NCI-H82 treated with DMSO at 0.1 percent for 48 hours (cell line): ENCODE data around the gene RBM10.

Source experiments
- DNase-seq: peaks from one replicate; lab custom pipeline; 2025; ENCODE audit not compliant: unreplicated experiment; lab: John Stamatoyannopoulos, UW

Gene RBM10

DNA sequence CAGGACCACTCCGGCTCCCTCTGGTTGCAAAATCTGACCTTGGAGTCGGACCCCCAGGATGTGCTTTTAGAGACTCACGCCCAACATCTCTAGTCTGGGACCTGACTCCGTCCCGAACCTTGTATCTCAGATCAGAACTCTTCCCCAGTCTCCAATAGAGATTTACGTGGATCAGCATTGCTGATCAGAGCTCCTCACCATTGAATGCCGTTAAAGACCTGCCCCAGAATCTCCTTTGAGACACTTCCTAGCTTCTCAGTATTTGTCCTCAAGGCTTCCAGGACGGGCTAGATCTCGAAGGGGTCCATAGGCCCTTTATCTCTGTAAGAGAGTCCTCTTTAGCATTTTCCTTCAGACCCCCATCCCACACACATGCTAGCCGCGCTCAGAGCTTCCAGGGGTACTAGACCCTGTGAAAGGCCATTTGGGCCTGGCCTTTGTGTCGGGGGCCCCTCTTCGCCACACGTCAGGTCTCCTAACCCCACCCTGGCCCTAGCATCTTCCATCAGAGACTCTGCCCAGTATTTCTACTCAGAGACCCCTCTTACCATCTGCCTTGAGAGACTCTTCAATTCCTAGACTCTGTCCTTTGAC is 49.3 kb downstream of the RBM10 start:
- no peak for DNase-seq

GRCh38 chrX:47196098-47196497 is 51.1 kb downstream of the RBM10 start:
- no peak for DNase-seq

GRCh38 chrX:47197526-47197925 is 52.5 kb downstream of the RBM10 start:
- no peak for DNase-seq

DNA sequence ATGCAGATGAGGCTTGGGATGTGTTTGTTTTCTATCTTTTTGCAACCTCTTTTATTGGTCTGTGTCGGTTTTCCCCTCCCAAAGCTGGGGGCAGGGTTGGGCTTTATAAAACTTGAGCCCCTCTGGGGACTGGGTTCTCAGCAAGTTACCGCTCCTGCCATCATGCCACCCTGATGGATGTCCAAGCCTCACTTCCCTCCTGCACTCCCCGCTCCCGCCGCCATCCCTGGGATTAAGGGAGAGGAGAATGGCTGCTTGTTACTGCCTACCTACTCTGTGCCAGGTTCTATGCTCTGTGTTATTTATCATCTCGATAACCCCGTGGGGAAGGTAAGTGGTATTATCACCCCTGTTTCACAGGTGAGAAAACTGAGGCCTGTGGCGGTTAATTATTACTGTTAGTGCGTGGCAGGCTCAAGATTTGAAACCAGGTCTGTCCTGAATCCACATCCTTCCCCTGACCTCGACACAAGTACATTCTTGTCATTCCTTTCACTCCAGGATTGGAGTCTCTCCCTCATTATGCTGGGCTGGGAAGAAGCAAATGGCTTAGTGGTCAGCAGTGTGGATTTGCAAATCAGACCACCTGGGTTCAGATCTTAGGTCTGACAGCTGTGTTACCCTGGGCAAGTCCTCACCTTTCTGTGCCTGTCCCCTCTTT is 53.1 kb downstream of the RBM10 start:
- no peak for DNase-seq

- no peak for DNase-seq
These were observed 53.7 kb downstream of the RBM10 start for GRCh38 chrX:47198687-47199080.

DNA sequence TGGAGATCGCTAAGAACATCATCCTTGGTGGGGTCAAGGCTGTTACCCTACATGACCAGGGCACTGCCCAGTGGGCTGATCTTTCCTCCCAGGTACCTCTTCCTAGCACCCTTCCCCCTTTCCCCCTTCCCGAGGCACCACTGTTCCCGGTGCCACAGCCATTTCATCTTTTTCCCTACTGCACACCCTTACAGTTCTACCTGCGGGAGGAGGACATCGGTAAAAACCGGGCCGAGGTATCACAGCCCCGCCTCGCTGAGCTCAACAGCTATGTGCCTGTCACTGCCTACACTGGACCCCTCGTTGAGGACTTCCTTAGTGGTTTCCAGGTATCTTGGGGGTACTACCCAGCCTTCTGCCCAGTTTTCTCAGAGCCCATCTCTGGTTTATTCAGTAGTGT is 54.3 kb downstream of the RBM10 start:
- DNase-seq: no peak

DNA sequence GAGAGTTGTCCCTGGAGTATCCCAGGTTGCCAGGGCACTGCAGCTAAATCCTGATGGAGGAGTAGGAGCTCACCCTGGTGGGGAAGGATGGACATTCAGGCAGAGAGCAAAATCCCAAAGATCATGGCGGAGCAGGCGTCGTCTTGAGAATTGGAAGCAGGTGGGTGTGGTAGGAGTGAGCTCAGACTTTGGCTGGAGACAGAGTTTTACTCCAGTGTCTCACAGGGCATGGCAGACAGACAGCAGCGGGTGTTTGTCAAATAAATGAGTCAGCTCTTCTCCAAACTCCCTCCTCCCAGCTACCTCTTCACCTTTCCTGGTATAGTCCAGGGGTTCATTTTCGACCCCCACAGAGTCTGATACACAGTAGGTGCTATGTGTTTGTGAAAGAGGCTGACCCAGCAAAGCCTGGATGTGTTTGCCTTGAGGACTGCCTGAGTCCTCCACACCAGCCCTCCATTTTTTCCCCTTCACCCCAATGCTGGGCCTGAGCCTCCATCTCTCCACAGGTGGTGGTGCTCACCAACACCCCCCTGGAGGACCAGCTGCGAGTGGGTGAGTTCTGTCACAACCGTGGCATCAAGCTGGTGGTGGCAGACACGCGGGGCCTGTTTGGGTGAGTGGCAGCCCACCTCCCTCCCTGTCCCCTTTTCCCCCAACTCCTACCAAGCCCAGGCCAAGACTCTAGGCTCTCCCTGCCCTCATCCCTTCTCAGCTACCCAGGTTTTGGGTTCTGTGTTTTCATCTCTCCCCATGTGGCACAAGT is 55.5 kb downstream of the RBM10 start:
- no peak for DNase-seq

GRCh38 chrX:47201345-47201944 is 56.4 kb downstream of the RBM10 start:
- no peak for DNase-seq

DNA sequence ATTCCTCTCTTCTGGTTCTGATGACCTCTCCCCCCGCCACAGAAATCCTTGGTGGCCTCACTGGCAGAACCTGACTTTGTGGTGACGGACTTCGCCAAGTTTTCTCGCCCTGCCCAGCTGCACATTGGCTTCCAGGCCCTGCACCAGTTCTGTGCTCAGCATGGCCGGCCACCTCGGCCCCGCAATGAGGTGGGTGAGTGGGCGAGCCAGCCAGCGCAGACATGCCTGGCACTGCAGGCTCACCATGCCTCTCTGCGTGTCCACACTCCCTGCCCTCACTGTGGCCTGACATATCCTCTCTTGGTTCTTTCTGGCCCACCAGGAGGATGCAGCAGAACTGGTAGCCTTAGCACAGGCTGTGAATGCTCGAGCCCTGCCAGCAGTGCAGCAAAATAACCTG is 57.3 kb downstream of the RBM10 start:
- DNase-seq: no peak

DNA sequence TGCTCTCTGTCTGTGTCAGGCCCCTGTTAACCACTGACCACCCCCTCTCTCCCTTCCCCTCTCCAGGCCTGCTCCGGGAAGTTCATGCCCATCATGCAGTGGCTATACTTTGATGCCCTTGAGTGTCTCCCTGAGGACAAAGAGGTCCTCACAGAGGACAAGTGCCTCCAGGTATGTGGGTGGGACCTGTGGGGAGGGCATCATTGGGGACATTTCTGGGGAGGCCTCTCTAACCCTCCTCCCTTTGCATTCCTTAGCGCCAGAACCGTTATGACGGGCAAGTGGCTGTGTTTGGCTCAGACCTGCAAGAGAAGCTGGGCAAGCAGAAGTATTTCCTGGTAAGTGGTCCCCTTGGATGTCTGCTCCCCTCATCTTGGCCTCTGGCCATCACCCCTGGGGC is 57.9 kb downstream of the RBM10 start:
- DNase-seq: no peak

GRCh38 chrX:47204970-47205369 is 59.9 kb downstream of the RBM10 start:
- DNase-seq: no peak

- no peak for DNase-seq
These were observed 61.3 kb downstream of the RBM10 start for GRCh38 chrX:47206316-47206715.

DNA sequence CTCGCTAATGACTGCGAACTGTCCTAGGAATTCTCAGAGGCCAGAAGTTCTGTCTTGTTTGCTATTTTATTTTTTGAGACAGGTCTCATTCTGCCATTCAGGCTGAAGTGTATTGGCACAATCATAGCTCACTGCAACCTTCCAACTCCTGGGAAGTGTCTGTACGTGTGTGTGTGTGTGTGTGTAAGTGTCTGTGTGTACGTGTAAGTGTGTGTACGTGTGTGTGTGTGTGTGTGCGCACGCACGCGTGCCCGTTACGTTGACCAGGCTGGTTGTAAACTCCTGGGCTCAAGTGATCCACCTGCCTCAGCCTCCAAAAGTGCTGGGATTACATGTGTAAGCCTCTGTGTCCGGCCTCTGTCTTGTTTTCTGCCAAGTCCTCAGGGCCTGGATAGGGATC is 63.1 kb downstream of the RBM10 start:
- DNase-seq: no peak

- DNase-seq: no peak
These were observed 64.7 kb downstream of the RBM10 start for GRCh38 chrX:47209508-47210238.

- DNase-seq: no peak
These were observed 65.8 kb downstream of the RBM10 start for GRCh38 chrX:47210661-47211425.

DNA sequence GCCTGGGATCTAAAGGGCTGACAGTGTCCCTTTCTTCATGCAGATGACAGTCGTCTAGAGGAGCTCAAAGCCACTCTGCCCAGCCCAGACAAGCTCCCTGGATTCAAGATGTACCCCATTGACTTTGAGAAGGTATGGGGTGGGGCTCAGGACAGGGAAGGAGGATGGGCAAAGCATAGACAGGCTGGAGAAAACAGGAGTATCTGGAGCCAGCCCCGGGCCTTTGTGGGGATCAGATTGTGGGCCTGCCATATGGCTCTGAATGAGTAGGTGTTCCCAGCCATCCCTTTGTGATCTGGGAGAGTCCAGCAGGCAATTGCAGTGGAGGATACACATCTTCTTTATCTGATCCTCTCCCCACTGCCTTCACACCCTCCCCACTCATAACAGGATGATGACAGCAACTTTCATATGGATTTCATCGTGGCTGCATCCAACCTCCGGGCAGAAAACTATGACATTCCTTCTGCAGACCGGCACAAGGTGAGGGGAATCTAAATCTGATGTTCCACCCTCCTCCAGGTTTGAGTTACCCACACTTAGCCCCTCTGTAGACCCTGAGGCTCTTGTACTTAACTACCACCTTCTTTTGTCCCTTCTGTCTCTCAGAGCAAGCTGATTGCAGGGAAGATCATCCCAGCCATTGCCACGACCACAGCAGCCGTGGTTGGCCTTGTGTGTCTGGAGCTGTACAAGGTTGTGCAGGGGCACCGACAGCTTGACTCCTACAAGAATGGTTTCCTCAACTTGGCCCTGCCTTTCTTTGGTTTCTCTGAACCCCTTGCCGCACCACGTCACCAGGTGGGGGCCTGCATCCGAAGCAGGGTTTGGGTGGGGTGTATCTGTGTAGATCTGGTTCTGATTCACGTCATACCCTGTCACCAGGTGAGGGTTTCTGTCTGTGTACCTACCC is 67.6 kb downstream of the RBM10 start:
- no peak for DNase-seq

DNA sequence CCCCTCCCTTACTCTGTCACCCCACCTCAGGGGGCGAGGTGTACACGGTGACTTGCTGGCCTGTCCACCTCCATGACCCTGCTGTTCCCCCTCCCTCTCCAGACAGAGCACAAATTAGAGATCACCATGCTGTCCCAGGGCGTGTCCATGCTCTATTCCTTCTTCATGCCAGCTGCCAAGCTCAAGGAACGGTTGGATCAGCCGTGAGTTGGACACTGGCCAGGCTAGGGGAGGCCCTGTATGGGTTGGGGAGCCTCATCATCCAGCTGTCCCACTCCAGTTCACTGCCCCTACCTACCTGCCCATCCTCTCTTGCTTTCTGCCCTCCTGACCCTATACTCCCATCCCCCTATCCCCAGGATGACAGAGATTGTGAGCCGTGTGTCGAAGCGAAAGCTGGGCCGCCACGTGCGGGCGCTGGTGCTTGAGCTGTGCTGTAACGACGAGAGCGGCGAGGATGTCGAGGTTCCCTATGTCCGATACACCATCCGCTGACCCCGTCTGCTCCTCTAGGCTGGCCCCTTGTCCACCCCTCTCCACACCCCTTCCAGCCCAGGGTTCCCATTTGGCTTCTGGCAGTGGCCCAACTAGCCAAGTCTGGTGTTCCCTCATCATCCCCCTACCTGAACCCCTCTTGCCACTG is 69.5 kb downstream of the RBM10 start:
- no peak for DNase-seq

GRCh38 chrX:47215291-47215900 is 70.4 kb downstream of the RBM10 start:
- DNase-seq: no peak
